Retinal pigment epithelial cell (primary cell): Measurements from ENCODE around the gene ZNF581.
A peak's percentile ranks its signal among the peaks of the same experiment; 100 is the strongest.

ENCODE experiments used
- DNase-seq: peaks from one replicate; pipeline ENCODE4 v3.0.0-alpha.2; 2010; ENCODE audit warnings: low read depth
- H3K4me3 ChIP-seq: 2 replicates; pipeline ENCODE4 v1.5.1; 2011; ENCODE audit warnings: mild to moderate bottlenecking, low read length, control low read depth, moderate library complexity
- CTCF ChIP-seq: conservative IDR thresholded peaks from 2 replicates; pipeline ENCODE4 v1.5.1; 2011; ENCODE audit warnings: low read depth, low read length, control low read depth, inconsistent platforms

ZNF581 gene

GRCh38 chr19:55599468-55599841 is 44.0 kb upstream of the ZNF581 start, which contains the start of gene FIZ1:
FIZ1 (minus strand) TSS chr19:55599517; CDS start chr19:55597865, 1,652 bp downstream.
- peak within 1 kb of the TSS; percentile 87 for H3K4me3 ChIP-seq
- DNase-seq, result peak; percentile 95
- TF ChIP-seq CTCF, result no peak

- H3K4me3 ChIP-seq, result peak within 1 kb of the TSS; percentile 87
- TF ChIP-seq CTCF, result no peak
- DNase-seq, result no peak
Measured at GRCh38 chr19:55599842-55600661, 43.4 kb upstream of the ZNF581 start, which contains the start of gene ZNF524. ZNF524 (plus strand) TSS chr19:55600288; CDS start chr19:55602113, 1,825 bp downstream.

- DNase-seq, result no peak
- no peak for TF ChIP-seq CTCF
- H3K4me3 ChIP-seq, result peak overlapping the region; percentile 64
Measured at GRCh38 chr19:55600662-55601028, 42.8 kb upstream of the ZNF581 start.

- H3K4me3 ChIP-seq, result peak overlapping the region; percentile 64
- no peak for DNase-seq
- no peak for TF ChIP-seq CTCF
Measured at GRCh38 chr19:55601084-55601483, 42.4 kb upstream of the ZNF581 start.

GRCh38 chr19:55602104-55603001 is 41.1 kb upstream of the ZNF581 start:
- H3K4me3 ChIP-seq, result no peak overlapping the region
- TF ChIP-seq CTCF, result no peak
- DNase-seq, result no peak

- no peak overlapping the region for H3K4me3 ChIP-seq
- TF ChIP-seq CTCF, result no peak
- DNase-seq, result no peak
Measured at GRCh38 chr19:55603115-55603514, 40.3 kb upstream of the ZNF581 start.
